Measurements from ENCODE around the gene ASIC3. TPM values are rescaled to one million over a fixed set of nuclear protein-coding genes. Genes with fewer than 3 reads are reported as not detected.

ASIC3 gene
- 0.37 TPM in 1 of 2 replicates, not detected in the other for total RNA-seq

GRCh38 chr7:151047976-151048815 is at the start of gene ASIC3:
Gene ASIC3 (plus strand): TSS chr7:151048531. CDS start chr7:151048886, 355 bp downstream.

GRCh38 chr7:151024435-151025056 is 23.8 kb upstream of the ASIC3 start, which contains the start of gene ATG9B:
Gene ATG9B (minus strand): TSS chr7:151024494. CDS start chr7:151024423, 71 bp downstream.

DNA sequence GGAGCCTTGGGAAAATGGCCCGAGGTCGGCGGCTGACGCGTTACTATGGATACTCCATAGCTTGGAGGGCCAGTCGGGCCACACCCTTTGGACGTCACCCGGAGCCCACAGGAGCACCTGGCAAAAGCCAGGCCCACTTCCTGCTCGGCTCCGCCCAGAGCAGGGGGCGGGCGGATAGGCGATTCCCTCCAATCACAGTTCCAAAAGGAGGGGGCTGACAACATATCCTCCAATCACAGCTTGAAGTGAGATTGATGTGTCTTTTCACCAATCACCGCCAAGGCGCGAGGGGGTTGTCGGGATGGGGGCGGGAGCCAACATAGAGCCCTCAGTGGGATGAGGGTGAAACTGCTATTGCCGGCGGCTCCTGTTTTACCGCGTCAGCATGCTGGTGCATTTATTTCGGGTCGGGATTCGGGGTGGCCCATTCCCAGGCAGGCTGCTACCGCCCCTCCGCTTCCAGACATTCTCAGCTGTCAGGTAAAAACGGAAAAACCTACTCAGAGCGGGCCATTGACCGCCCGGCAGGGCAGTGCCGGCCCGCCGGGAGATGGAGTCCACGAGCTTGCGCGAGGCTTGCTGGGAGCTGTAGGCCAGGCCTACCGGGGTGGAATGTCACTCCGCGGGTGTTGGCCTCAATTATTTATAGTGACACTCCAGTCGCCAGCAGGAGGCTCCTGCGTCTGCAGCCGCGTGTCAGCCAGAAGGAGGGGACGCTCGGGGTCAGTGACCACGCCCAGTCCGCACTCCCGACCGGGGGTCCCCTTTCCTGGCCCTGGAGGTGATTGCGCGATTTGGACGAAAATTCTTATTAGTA is 20.0 kb upstream of the ASIC3 start, which contains the start of gene ABCB8:
ABCB8 (plus strand) TSS at position 320 of the 817 bp plus-strand sequence; CDS start at position 386, 66 bp downstream.

GRCh38 chr7:151057506-151057988 is 9.2 kb downstream of the ASIC3 start, which contains the start of gene CDK5:
Gene CDK5 (minus strand): TSS chr7:151057897. CDS start chr7:151057848, 49 bp downstream.

DNA sequence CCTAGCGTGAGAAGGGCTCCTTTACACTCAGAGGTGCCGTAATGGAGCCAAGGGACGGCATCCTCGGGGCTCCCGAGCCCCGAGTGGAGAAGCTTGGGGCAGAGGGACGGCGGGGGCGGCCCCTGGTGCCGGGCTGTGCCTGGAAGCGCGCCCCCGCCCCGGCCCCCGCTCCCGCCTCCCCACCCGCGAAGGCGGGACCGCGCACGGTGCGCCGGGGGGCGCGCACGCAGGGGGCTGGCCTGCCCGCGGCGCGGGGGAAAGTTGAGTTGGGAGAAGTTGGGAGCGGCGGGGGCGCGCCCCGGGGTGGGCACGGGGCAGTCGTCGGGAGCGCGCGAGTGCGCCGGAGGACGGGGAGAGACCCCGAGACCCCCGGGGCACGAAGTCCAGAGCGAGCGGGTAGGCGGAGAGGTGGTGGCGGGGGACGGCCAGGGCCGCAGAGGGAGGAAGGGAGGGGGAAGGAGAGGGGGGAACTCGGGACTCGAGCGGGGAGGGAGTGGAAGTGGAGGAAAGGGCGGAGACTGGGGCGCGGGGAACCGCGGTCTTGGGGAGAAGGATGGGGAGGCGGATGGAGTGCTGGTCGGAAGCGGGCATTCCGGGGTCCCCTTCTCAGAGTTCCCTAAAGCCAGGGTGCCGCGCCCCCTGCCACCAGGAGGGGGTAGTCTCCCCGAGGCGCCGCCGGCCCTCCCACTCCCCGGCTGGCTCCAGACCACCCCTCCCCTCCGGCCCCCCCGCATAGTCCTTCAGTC is 11.2 kb downstream of the ASIC3 start, which contains the start of gene SLC4A2:
SLC4A2 (plus strand) TSS at position 223 of the 746 bp plus-strand sequence. CDS start 2,399 bp downstream, outside the sequence.

GRCh38 chr7:151080522-151081169 is 32.3 kb downstream of the ASIC3 start, which contains the start of gene FASTK:
Gene FASTK (minus strand): TSS chr7:151080809. CDS start chr7:151080766, 43 bp downstream.

GRCh38 chr7:151083071-151083823 is 34.9 kb downstream of the ASIC3 start, which contains the start of gene TMUB1:
Gene TMUB1 (minus strand): TSS chr7:151083493. CDS start chr7:151082563, 930 bp downstream.

DNA sequence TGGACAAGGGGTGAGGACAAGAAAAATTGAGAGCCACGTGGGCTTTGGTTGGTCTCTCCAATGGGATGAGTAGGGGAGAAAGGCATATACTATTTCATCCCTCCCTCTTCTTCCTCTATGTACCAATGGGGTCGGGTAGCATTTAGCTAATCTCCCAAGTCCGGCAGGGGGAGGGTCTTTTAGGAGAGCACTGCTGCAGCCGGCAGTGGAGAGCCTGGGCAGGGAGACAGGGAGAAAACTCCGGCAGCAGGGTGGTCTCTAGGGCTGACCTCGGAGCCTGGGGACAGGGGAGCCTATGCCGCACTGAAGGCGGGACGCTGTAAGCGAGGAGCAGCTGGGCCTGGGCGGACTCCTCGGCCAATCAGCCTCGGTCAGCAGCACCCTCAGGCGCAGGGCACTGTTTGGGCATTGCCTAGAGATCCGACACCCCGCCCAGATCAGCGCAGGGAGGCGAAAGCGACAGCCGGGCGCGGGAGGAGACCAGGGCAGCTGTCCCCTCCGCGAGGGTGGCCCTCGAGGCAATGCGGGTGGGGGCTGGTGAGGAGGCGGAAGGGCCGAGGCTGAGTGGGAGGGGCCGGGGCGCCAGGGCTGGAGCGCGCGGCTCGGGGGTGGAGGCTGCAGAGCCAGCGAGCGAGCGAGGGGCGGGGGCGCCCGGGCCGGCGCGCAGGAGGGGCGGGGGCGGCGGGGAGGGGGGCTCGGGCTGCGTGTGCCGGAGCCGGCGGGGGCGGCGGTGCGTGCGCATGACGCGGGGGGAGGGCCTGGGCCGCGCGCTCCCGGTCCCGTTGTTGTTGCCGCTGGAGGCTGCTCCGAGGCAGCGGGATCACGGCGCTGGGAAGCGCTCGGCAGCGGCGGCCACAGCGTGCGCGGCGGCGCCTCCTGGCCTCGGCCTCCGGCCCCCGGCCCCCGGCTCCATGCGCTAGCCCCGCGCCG is 37.6 kb downstream of the ASIC3 start, which contains the start of gene AGAP3:
AGAP3 (plus strand) TSS at position 785 of the 930 bp plus-strand sequence. CDS start 267 bp downstream, outside the sequence.

Other genes with a start within 250 kb of the ASIC3 start
- gene TMEM176B, start 248.2 kb upstream of the ASIC3 start, total RNA-seq: not detected in 2 replicates
- 0.31 and 0.54 TPM in 2 replicates for gene TMEM176A, start 247.8 kb upstream of the ASIC3 start, total RNA-seq
- gene AOC1, start 196.0 kb upstream of the ASIC3 start, total RNA-seq: not detected in 2 replicates
- gene KCNH2, start 70.2 kb upstream of the ASIC3 start, total RNA-seq: not detected in 2 replicates
- 2.1 and 3.1 TPM in 2 replicates for gene NOS3, start 57.5 kb upstream of the ASIC3 start, total RNA-seq
- gene ATG9B, start 24.0 kb upstream of the ASIC3 start, total RNA-seq: 0.25 TPM in 1 of 2 replicates, not detected in the other
- gene ABCB8, start 20.1 kb upstream of the ASIC3 start, total RNA-seq: 20.8 and 21.7 TPM in 2 replicates
- 16.2 and 16.4 TPM in 2 replicates for gene CDK5, start 9.4 kb downstream of the ASIC3 start, total RNA-seq
- 53.1 and 65.6 TPM in 2 replicates for gene SLC4A2, start 11.1 kb downstream of the ASIC3 start, total RNA-seq
- gene FASTK, start 32.3 kb downstream of the ASIC3 start, total RNA-seq: 56.7 and 67.3 TPM in 2 replicates
- 33.2 and 35.4 TPM in 2 replicates for gene TMUB1, start 35.0 kb downstream of the ASIC3 start, total RNA-seq
- 23.6 and 25.4 TPM in 2 replicates for gene AGAP3, start 37.9 kb downstream of the ASIC3 start, total RNA-seq
- gene GBX1, start 119.2 kb downstream of the ASIC3 start, total RNA-seq: not detected in 2 replicates
- not detected in 2 replicates for gene ASB10, start 138.7 kb downstream of the ASIC3 start, total RNA-seq
- not detected in 2 replicates for gene H2BK1, start 162.0 kb downstream of the ASIC3 start, total RNA-seq
- gene ABCF2, start 178.7 kb downstream of the ASIC3 start, total RNA-seq: 39.1 and 44.1 TPM in 2 replicates
- gene CHPF2, start 184.0 kb downstream of the ASIC3 start, total RNA-seq: 81.6 and 93.4 TPM in 2 replicates
- gene SMARCD3, start 200.2 kb downstream of the ASIC3 start, total RNA-seq: 41.3 and 44.9 TPM in 2 replicates

Data from cardiac ventricle fibroblast (primary cell).